Measurements from ENCODE around the gene MEF2D.

MEF2D gene

DNA sequence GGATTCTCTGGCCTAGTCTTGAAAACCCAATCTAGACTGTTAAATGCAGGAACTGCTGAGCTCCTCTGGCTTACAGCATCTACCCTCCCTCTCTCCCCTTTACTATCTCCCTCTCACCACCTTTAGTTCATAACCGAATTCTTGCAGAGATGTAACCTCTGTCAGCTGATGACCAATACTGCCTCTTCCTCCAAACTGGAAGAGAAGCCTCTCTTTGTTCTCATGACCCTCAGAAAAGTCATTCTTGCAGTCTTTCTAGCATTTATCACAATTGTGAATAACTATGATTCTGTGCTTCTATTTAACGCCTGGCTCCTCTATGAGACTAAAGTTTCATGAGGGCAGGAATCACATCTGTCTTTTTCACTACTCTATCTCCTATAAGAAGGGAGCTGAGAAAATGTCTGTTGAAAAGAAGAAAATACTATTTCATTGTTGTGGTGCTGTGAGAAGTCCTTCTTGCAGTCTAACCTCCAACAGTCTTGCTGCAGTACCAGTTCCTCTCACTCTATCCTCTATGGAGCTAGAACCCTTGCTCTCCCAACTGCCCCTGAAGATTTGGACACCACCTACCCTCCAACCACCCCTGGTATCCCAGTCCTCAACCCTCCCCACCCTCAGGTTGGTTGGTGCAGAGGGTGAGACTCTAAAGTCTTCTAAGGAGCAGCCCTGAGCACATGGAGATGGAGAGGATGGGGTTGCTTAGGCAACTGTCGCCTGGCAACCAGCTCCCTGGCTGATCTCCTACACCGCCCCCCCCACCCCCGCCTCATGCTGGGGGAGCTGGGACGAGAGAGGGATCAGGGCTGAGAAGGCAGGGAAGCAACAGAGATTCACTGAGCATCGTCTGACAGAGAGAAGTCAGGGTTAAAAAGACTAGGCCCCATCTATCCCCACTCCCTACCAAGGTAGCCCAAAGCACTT is 13.9 kb downstream of the MEF2D start:
- DNase-seq = no peak

DNA sequence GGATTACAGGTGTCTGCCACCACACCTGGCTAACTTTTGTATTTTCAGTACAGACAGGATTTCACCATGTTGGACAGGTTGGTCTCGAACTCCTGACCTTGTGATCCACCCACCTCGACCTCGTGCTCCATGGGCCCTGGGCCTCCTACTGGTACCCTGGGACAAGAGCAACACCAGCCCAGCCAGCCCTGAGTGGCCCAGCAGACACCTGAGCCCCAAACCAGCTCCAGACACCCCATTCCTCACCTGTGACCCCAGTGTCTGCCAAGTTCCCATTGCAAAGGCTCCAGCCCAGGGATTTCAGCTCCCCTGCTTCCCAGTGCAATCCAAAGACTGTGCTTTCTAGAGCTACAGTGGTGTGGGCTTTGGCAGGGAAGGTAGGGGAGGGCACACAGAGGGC is 14.6 kb downstream of the MEF2D start:
- DNase-seq = no peak

DNA sequence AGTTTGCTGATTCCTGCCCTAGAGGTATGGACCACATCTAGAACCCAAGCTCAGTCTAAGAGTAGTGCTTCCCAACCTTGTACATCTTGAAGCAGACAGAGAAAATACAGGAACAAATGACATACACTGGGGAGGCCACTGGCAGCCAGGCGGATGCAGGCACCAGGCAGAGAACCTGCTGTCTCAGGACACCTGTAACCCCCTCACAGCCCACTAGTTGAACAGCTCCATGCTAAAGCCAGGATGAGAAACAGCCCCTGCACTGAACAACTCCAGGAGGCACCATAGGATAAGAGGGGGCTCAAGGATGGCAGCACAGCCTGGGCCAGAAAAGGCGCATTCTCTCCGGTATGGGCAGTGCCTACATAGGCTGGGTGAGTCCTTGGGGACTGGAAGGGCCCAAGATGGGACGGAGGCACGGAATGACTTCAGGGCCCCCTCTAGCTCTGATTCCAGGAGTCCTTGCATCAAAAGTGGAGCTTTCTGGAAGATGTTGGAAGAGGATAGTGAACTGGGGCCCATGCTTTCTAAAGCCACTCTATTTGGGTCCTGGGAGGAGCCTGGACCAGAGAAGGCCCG is 16.0 kb downstream of the MEF2D start:
- DNase-seq = no peak

DNA sequence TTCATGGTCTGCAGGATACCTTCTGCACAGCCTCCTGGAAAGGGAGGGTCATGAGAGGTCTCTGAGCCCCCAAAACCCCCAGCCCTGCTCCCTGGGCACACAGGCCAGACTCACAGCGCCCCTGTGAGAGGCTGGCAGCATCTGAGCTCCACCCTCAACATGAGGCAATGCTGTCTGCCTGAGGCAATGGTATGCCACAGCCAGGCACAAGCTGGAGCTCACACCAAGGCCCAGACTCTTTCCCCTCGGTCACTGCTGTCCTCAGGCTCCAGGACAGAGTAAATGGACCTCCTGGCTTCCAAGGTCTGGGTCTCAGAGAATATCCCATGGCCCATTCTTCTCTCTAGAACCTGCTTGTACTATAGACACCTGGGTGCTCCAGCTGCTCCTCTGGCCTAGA is 17.2 kb downstream of the MEF2D start:
- DNase-seq = no peak

DNA sequence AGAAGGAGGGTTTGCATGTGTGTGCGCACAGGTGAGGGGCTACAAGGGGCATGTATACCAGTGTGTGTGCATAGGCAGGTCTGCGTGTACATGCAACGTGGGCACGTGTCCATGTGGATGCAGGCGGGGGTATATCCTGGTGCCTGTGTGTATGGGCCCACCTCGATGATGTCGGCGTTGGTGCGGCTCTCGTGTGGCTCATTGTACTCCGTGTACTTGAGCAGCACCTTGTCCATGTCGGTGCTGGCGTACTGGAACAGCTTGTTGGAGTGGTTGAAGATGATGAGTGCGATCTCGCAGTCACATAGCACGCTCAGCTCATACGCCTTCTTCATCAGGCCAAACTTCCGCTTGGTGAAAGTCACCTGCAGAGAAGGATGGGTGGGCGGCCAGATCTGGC is 18.3 kb downstream of the MEF2D start:
- DNase-seq = no peak

DNA sequence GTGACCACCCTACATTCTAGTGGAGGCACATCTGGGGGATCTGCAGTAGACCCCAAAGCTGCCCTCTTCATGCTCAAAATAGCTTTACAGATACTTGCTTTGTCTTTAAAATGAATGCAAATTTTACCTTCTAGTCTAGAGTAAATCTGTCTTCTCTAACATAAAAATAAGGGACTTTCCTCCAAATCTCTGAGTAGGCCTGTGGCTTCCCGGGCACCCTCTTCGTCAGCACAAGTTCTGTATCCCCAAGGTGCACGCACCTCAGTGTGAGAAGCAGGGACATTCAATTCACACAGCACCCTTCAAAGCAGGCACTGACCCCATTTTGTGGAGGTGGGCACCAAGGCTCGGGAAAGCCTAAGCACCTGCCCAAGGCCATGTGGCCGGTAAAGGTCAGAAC is 19.0 kb downstream of the MEF2D start:
- no peak for DNase-seq

DNA sequence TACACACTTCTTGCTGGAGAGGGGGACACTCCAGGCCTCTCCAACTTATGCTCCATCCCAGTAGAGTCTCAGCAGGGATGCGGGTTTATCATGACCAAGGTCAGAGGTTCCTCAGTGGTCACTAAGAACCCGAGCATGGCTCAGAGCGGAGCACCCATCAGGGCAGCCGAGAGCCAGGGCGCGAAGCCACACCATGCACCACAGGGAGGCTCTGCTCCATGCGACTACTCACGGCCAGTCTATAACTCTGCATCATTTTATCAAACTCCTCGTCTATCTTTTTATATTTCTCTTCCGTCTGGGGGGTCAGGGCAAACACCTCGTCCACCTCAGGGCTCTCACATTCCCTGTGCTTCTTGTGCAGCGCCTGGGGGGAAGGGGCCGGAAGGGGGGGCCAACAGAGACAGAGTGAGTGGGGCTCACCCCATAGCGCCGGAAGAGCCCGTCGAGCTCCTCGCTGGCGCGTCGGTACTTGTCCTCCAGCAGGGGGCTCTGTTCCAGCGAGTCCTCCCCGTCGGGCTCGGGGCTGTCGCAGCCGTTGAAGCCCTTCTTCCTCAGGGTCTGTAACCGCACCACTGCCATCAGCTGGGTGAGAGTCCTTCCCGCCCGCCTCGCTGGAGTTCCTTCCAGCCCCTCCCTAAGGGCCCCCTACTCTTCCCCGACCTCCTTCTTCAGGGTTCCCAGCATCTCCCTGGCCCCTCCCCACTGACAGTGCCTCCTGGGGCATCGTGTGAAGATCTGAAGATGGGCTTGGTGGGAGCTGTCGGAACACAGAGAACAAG is 20.0 kb downstream of the MEF2D start:
- peak; percentile 69 for DNase-seq

DNA sequence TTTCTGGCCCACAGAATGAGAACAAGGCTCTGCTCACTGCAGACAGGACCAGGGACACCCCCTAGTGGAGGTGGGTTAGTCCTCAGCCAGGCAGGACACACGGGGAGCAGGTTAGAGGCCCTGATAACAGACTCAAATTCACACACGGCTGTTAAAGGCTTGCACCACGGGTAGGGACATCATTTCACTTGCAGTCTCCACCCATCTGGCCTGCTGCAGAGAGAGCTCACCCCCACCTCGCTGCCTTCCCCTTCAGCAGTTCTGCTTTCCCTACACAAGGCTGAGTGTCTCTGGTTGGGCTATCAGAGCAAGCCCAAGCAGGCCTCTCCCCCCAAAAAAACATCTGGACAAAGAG is 20.6 kb downstream of the MEF2D start:
- DNase-seq = no peak

DNA sequence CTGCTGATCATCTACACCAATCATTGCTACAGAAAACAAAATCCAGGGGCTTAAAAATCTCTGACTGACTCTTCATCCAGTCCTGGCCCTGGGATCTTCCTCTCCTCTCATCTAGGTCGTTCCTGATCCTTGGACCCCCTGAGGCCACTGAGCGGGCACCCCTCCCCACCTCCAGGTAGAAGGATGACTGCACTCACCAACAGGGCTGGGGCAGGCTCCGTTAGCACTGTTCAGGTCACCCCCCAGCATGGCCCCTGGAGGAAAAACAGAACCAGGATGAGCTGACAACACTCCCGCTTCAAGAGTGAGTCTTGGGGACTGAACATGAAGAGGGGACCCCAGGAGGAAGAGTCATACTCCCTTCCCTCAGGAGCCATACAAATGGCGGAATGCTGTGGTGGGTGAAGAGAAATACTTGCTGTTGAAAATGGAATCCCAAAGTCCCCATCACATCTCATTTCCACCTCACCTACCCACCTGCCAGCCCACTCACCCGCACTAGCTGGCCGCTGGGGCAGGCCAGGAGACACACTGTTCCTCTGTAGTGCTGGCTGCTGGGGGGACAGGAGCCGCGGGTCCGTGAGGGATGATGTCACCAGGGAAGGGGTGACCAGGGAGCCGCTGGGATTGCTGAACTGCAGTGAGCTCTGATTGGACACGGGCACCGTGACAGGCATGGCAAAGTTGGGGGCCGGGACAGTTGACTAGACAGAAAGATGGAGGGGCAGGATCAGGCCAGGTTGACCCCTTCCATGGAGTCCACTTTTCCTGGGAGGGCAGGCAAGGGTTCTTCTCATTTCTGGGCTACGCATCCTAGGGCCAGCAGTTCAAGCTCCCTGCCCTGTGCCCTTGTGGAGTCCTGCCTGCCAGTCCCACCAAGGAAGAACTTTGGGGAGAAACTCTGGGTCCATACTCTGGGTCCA is 21.2 kb downstream of the MEF2D start:
- DNase-seq = no peak

DNA sequence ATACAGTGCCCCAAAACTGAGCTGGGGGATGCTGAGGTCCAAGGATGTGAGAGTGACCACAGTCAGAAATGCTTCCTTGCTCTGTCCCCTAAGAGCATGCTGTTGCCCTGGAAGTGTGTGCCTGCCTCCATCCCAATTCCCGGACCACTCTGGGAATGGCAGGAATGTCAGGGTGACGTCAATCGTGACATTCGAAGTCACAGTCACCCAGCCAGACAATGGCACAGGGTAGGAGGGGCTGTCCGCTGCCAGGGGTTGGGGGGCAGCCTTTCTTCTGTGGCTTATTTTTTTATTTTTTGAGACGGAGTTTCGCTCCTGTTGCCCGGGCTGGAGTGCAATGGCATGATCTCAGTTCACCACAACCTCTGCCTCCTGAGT is 22.3 kb downstream of the MEF2D start:
- no peak for DNase-seq

DNA sequence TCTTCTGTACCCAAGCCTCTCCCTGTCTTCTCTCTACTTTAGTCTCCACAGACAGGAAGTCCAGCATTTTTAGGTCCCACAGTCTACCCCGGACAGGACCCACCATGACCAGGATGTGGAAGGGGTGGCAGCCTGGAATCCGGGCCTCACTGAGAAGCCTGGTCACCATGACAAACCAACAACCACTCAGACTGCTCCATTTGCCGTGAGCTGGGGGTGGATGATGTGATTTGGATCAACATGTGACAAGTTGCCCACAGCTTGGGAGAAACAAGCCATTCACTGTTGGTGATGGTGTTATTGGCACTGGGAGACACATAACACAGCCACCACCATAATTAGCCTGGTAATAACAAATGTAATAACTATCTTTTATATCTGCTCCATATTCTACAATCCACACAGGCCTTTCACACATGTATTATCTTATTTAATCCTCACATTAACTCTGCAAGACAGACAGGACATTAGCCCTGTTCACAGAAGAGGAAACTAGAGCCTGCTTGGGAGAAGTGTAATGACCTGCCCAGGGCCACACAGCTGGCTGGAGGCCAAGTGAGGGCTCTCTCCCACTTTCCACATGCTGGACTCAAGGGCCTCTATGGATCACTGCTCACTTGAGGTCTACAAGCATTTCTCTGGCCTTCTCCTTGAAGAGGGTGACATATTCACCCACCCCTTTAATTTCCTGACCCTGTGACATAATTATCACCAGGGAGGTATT is 22.9 kb downstream of the MEF2D start:
- no peak for DNase-seq

DNA sequence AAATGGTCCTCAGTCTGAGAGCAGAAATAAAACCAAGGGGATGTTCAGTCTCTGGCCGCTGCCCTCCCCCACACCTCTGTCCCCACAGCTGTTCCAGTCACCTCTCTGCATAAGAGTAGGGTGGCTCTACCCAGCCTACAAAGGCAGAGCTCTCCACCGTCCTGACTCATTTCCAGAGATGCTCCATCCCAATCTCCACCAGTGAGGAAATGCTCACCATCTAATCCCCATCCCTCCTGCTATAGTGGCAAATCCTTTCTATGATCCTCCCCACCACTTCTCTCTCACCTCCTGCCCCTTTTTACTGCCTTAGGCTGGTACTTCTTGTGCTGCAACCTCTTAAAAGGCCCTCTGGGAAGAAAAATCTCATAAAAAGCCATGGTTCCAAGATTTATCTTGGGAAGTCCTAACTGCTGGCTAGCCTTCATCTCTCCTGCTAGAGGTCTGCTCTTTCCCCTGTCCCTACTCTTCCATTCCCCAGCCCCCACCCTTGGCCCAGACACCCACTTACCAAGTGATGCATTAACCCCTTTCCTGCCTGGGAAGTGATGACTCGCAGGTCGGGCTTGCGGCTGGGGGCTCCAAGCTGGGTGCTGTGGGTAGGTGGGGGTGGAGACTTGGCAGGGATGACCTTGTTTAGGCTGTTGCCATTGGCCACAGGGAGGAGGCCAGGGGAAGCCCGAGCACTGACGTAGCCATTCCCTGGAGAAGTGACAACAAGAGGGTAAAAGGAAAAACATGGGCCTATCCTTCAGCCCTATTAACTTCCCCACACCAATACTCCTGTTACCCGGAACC is 23.9 kb downstream of the MEF2D start:
- DNase-seq = peak; percentile 86

DNA sequence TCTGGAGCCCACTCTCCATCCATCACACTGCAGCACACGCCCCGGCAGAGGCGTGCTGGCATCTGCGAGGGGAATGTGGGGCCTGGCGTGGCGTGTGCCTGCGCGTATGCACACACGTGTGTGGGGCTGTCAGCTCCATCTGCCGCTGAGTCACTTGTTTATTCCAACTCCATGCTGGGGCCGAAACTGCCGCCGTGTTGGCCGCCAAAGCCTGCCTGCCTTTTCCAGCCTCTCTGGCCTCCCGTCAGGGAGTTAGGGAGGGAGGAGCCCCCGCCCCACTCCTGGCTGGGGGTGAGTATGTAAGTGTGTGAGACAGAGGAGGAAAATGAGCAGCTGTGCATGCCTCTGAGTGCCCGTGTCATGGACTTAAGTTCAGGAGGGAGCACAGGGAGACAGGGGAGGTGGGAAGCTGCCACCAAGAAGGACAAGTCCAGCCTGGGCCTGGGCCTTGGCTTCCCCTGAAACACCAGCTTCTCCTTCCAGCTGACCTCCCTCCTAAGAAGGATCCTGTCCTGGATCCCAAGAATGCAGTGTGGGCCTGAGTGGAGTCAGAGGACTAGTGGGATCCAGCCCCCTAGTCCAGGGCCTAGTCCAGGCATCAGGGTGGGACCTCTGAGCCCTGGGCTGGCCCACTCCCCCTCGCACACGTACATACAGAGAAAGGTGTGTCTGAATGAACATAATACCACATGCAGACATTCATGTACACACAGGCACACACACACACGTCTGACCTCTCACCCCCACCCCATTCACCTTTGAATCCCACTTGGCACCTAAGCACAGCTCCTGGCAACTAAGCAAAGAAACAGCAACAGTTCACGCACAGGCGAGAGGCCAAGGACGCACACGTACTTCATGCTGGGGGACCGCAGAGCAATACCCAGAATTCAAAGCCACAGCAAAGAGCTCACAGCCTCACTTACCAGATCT is 24.7 kb downstream of the MEF2D start:
- DNase-seq = no peak

DNA sequence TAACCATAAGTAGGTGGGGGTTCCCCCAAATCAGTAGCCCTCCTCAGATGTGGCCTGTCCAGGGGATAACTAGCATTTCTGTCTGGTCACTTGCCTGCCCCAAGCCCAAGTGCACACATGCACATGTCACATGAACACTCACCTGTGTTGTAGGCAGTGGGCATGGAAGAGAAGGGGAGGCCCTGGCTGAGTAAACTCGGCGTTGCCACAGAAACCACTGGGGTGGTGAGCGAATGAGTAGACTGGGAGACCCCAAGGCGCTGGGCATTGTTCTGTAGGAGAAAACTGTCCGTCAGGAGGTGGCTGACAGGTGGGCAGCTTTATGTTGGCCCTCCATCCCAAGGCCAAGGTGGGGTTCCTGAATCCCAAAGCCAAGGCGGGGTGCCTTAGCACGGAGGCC is 25.6 kb downstream of the MEF2D start:
- no peak for DNase-seq

DNA sequence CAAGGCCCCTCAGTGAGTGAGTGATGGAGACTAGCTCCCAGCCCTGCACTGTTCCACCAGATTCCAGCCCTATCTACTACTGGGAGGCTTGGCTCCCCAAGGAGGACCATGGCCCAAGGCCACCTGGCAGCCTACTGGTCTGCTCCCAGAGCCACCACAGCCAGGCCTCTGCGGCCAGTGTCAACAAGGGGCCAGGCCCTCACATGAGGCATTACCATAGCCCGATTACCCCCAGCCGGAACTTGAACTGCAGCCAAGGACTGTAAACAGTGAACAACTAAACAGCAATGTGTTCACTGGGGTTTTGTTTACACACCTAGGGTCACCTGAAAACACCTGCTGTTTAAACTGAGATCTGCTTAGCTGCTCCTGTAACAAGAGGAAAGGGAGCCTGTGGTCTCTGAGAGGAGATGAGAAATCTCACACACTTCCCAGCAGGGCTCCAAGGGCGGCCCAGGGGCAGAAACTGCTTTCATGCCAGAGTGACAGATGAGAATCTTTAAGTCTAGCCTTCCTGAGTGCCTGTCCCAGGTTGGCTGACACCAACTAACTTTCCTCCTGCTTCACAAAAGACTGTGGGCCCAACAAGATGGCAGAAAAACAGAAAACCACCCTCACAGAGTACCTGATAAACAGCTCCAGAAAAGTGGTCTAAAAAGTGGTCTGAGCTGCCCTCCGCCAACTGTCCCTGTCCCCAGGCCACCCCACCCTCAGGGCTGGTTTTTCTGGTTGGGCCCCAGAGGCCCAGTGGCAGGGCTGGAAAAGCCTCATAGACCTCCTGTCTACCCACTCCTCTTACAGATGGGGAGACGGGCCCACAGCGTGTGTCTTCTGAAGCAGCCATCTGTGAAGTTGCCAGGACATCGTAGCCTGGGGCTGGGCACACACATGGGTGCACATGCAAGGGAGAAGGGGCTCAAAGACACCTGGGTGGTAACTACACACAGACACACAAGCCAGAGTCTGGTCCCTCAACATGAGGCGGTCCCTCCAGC is 28.8 kb downstream of the MEF2D start:
- no peak for DNase-seq

DNA sequence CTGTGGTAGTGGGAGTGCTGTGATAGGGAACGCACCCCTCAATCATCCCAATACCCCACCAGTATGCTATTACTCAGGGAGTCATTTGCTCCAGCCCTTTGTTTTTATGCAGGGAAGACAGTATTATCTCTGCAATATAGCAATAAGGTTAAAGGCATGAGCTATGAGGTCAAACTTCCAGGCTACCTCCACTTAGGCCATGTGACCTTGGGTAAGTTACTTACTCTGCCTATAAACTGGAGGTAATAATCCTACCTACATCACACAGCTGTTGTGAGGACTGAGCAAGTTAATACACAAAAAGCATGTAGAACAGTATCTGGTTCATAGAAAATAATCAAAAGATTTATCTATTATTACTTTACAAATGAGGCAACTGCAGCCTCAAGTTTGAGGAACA is 30.1 kb downstream of the MEF2D start:
- DNase-seq = no peak

DNA sequence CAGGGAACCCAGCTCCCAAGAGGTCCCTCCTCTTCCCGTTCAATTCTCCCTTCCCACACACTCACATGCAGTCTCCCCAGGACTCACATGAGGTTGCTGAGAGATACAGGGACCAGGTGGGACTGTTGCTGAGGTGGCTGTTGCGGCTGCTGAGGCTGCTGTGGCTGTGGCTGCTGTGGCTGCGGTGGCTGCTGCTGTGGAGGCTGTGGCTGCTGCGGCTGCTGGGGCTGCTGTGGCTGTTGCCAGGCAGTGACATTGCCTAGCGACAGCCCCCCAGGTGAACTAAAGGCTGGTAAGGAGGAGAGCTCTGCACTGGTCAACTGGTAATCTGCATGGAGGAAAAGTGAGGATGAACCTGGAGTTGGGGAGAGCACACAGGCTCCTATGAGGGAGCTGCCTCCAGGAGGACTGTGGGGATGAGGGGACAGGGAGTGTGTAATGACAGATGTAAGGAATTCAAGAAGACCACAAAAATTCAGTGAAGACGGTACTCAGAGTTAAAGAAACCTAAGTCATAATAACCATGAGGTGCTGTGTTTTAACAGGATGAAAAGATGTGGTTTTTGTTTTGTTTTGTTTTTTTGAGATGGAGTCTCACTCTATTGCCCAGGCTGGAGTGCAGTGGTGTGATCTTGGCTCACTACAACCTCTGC is 31.8 kb downstream of the MEF2D start:
- DNase-seq = peak; percentile 50

DNA sequence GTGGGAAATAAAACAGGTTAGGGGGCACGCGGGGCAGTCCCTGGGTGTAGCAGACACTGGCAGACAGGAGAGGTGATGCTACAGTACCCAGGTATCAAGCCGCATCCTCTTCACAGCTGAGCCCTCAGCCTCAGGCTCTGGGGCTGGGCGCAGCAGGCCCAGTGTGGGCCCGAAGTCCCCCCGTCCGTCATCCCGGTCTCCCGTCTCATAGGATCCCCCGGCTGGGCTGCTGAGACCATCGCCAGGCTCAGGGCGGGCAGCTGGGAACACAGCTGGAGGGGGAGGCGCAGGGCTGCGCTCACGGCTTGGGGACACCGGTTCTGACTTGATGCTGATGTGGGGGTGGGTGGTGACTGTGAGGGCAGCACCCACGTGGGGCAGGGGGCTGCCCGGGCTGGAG is 32.7 kb downstream of the MEF2D start:
- no peak for DNase-seq

All from fibroblast of skin of back (primary cell).